ENCODE measurements around the gene CIRBP. TPM values are rescaled to one million over a fixed set of nuclear protein-coding genes. Genes with fewer than 3 reads are reported as not detected.

Gene CIRBP
- total and polyA plus RNA-seq, 2 of the 13 experiments (the other 11 are each of a cell fraction or from before 2014, with no cell fraction given): 133 to 140 TPM

- TF ChIP-seq MLX (CRISPR knock-in tag; IDR thresholded peaks at IDR 0.05) (no peak), ZNF251 (CRISPR knock-in tag; IDR thresholded peaks at IDR 0.05) (no peak), ZBTB3 (CRISPR knock-in tag; IDR thresholded peaks at IDR 0.05; ENCODE audit: borderline replicate concordance, low read depth) (no peak), TEAD3 (CRISPR knock-in tag; optimal IDR thresholded peaks at IDR 0.05; ENCODE audit: borderline replicate concordance) (peak; percentile 7), ZNF670 (CRISPR knock-in tag; IDR thresholded peaks at IDR 0.05; ENCODE audit: borderline replicate concordance) (no peak), PTBP1 (IDR thresholded peaks at IDR 0.05; ENCODE audit: low read depth, low read length, poor library complexity, severe bottlenecking) (no peak), CBX2 (IDR thresholded peaks at IDR 0.05; ENCODE audit: low read depth, low read length) (no peak), CBX2 (CRISPR knock-in tag; IDR thresholded peaks at IDR 0.05; ENCODE audit: low read depth) (no peak), TGIF2 (CRISPR knock-in tag; IDR thresholded peaks at IDR 0.05) (no peak), KDM5B (CRISPR knock-in tag; IDR thresholded peaks at IDR 0.05; ENCODE audit: borderline replicate concordance) (0 out of 2 replicates have a peak, but pooled peaks have one; percentile 5), ZFP62 (CRISPR knock-in tag; IDR thresholded peaks at IDR 0.05) (no peak), NFE2L1 (CRISPR knock-in tag; IDR thresholded peaks at IDR 0.05; ENCODE audit: borderline replicate concordance) (no peak), KLF12 (CRISPR knock-in tag; IDR thresholded peaks at IDR 0.05; ENCODE audit: borderline replicate concordance) (no peak), TRIM22 (IDR thresholded peaks at IDR 0.05) (no peak), MXD4 (CRISPR knock-in tag; IDR thresholded peaks at IDR 0.05) (no peak), ZNF629 (CRISPR knock-in tag; conservative IDR thresholded peaks at IDR 0.05) (peak; percentile 96), TEAD2 (CRISPR knock-in tag; IDR thresholded peaks at IDR 0.05) (no peak), SMAD1 (CRISPR knock-in tag; IDR thresholded peaks at IDR 0.05; ENCODE audit: borderline replicate concordance, low read depth) (no peak), ZNF230 (CRISPR knock-in tag; IDR thresholded peaks at IDR 0.05) (no peak), ZNF235 (CRISPR knock-in tag; IDR thresholded peaks at IDR 0.05; ENCODE audit: borderline replicate concordance) (no peak), SMYD3 (CRISPR knock-in tag; IDR thresholded peaks at IDR 0.05) (no peak), ZBTB46 (CRISPR knock-in tag; IDR thresholded peaks at IDR 0.05; ENCODE audit: borderline replicate concordance) (no peak), RERE (CRISPR knock-in tag; IDR thresholded peaks at IDR 0.05; ENCODE audit: low read depth) (no peak), AKAP8 (CRISPR knock-in tag; IDR thresholded peaks at IDR 0.05) (0 out of 2 replicates have a peak, but pooled peaks have one; percentile 2)
Measured at GRCh38 chr19:1247748-1248138, 21.4 kb upstream of the CIRBP start (continued).

All from HepG2 (cell line).